ENCODE measurements around the gene FBF1.

The FBF1 gene

DNA sequence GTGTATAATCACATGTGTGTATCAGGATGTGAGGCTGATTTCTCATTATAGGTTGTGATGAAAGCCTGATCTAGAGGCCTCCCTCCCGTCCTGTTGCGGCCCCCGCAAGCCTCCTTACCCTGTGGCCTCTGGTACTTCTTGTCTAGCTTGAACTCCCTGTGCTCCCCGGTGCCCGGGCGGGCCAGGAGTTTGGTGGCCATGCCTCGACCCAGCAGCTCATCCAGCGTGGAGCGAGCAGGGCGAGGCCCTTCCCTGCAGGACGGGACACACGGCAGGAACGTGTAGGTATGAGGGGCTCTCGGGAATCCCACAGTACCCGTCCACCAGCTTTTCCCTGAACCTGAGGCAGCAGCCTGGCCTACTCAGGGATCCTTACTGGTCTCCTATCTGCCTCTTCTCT, 14.9 kb downstream of the FBF1 start:
- in situ Hi-C loops (cut with HindIII; ENCODE audit: low pct_ligation_motif_present, low sequenced_read_pairs), result no loop called here
- Histone ChIP-seq H3K27ac (no peak overlapping the region), H3K27me3 (replicated peaks) (no peaks in the 10 kb centered on the region), H3K36me3 (replicated peaks) (no peaks in the 10 kb centered on the region), H3K4me3 (ENCODE audit: low read depth, low read length) (no peak overlapping the region)
- TF ChIP-seq, protein P1, sequence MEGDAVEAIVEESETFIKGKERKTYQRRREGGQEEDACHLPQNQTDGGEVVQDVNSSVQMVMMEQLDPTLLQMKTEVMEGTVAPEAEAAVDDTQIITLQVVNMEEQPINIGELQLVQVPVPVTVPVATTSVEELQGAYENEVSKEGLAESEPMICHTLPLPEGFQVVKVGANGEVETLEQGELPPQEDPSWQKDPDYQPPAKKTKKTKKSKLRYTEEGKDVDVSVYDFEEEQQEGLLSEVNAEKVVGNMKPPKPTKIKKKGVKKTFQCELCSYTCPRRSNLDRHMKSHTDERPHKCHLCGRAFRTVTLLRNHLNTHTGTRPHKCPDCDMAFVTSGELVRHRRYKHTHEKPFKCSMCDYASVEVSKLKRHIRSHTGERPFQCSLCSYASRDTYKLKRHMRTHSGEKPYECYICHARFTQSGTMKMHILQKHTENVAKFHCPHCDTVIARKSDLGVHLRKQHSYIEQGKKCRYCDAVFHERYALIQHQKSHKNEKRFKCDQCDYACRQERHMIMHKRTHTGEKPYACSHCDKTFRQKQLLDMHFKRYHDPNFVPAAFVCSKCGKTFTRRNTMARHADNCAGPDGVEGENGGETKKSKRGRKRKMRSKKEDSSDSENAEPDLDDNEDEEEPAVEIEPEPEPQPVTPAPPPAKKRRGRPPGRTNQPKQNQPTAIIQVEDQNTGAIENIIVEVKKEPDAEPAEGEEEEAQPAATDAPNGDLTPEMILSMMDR (IDR thresholded peaks at IDR 0.05; ENCODE audit: low read depth, low read length, missing control alignments), result no peak
- no peak for DNase-seq

DNA sequence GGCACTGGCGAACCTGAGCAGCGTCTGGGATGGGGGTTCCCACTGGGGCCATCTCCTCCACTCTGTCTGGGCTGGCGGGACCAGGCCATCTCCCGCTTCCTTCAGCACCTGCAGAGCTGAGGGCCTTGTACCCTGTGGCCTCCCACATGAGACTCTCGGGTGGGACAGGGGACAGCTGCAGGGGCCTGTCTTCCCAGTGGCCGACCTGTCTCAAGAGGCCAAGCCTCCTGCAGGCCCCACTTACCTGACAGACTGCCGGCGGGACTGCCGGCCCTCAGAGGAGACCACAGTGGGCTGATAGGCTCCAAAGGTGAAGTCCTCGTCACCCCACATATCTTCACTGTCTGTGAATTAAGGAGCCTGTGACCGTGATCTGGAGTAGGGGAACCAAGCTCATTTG, 15.7 kb downstream of the FBF1 start:
- in situ Hi-C loops (cut with HindIII; ENCODE audit: low pct_ligation_motif_present, low sequenced_read_pairs), result no loop called here
- no peak overlapping the region for H3K27ac ChIP-seq
- H3K27me3 ChIP-seq (replicated peaks), result no peaks in the 10 kb centered on the region
- TF ChIP-seq, protein P1 (IDR thresholded peaks at IDR 0.05; ENCODE audit: low read depth, low read length, missing control alignments), result no peak
- H3K4me3 ChIP-seq (ENCODE audit: low read depth, low read length), result no peak overlapping the region
- H3K36me3 ChIP-seq (replicated peaks), result no peaks in the 10 kb centered on the region
- no peak for DNase-seq

DNA sequence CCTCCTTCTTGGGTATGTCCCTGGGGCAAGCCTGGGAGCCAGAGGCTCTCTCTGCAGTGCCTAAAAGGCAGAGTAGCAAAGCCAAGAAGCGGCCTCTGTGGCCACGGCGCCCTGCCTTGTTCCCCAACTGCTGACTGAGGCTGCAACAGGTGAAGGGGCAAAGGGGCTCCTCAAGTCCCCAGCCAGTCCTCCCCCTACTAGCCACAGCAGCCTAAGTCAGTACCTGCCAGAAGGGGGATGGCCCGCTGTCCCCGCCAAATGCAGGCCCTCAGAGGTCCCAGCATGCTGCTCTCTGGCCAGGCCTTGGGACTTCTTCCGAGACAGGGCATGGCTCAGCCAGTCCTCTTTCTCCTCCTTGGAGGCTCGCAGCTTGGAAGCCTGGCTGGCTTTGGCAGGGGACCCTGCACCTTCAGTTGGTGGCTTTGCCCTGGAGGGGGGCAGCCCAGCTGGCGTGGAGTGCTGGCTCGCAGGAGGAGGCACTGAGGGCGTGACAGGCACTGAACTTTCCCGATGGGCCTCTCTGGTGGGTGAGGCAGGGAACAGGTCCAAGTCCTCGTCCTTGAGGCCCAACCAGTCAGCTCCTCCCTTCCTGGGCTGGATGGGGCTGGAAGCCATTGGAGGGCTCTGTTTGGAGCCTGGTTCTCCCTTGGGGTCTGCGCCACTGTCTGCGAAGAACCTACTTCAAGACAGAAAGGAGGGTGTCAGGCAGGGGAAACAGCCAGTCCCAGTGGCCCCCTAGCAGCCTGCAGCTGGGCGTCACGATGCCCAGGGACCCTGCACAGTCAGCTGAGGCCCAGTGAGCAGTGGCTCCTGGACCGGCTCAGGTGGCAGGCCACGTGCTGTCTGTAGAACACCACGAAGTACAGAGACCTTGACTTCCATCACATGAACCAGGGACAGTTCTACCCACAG, 17.6 kb downstream of the FBF1 start:
- no peak overlapping the region for H3K4me3 ChIP-seq (ENCODE audit: low read depth, low read length)
- no peak overlapping the region for H3K27ac ChIP-seq
- no peak for DNase-seq
- in situ Hi-C loops (cut with HindIII; ENCODE audit: low pct_ligation_motif_present, low sequenced_read_pairs), result no loop called here
- no peaks in the 10 kb centered on the region for H3K36me3 ChIP-seq (replicated peaks)
- TF ChIP-seq, protein P1 (IDR thresholded peaks at IDR 0.05; ENCODE audit: low read depth, low read length, missing control alignments), result no peak
- H3K27me3 ChIP-seq (replicated peaks), result no peaks in the 10 kb centered on the region

DNA sequence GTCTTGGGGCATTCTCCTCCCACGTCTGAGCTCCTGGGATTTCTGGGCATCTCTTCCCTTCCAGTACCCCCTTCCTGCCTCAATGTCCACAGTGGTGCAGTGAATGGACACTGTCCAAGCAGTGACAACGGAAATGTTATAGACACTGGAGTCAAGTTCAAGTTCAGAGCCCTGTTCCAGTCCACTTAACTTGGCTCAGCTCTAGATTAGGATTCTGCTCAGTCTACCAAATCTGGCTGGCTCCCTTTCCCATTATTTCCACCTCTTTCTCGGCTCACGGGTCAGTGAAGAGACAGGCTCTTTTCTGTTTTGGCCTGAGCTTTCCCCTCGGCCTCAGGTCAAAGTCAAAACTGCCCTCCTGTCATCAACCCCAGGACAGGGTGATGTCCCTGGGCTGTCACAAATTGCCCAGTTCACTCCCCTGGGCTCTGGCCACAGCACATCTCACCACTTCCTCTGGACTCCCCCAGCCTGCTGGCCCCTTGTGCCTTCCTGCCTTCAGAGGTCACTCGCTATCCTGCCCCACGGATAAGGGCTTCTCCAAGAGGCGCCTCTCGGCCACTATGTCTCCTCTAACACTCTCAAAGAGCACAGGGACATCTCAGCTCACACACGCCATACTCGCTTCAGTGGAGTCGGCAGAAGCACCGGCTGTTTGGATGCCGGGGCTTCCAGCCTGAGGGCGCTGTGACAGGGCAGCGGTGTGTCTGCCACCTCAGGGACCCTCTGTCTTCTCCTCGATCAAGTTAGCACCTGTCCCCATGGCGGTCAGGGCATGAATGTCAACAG, 18.5 kb downstream of the FBF1 start:
- TF ChIP-seq, protein P1 (IDR thresholded peaks at IDR 0.05; ENCODE audit: low read depth, low read length, missing control alignments), result no peak

DNA sequence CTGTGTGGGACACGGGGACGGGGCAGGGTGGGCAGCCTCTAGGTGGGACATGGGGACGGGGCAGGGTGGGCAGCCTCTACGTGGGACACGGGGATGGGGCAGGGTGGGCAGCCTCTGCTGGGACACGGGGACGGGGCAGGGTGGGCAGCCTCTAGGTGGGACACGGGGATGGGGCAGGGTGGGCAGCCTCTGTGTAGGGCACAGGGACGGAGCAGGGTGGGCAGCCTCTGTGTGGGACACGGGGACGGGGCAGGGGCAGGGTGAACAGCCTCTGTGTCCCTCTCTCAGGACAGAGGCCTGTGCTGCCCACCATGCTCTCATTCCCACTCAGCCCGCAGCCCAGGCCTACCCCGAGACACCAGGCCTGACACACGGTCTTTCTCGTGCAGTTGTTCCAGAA, 19.2 kb downstream of the FBF1 start:
- Histone ChIP-seq H3K27me3 (replicated peaks) (no peaks in the 10 kb centered on the region), H3K36me3 (replicated peaks) (no peaks in the 10 kb centered on the region), H3K4me3 (ENCODE audit: low read depth, low read length) (no peak overlapping the region), H3K27ac (no peak overlapping the region)
- in situ Hi-C loops (cut with HindIII; ENCODE audit: low pct_ligation_motif_present, low sequenced_read_pairs), result no loop called here
- TF ChIP-seq, protein P1 (IDR thresholded peaks at IDR 0.05; ENCODE audit: low read depth, low read length, missing control alignments), result no peak
- DNase-seq, result no peak

More for the DNA sequence above, 18.5 kb downstream of the FBF1 start:
- no peaks in the 10 kb centered on the region for H3K27me3 ChIP-seq (replicated peaks)
- no peak for DNase-seq
- in situ Hi-C loops (cut with HindIII; ENCODE audit: low pct_ligation_motif_present, low sequenced_read_pairs), result no loop called here
- no peaks in the 10 kb centered on the region for H3K36me3 ChIP-seq (replicated peaks)
- no peak overlapping the region for H3K27ac ChIP-seq
- no peak overlapping the region for H3K4me3 ChIP-seq (ENCODE audit: low read depth, low read length)

Data from brain microvascular endothelial cell (primary cell).